Kidney capillary endothelial cell (primary cell): ENCODE results near the gene INO80.
A peak's percentile ranks its signal among the peaks of the same experiment; 100 is the strongest.
"Not testable (repeated sequence)": the region's sequence is repeated elsewhere in the genome, so short reads cannot be mapped to it uniquely, and the experiment has no call there.

Experiments
- DNase-seq: peaks from one replicate; pipeline ENCODE4 v3.0.0-alpha.2; 2018; ENCODE audit warnings: low spot score

The INO80 gene

DNA sequence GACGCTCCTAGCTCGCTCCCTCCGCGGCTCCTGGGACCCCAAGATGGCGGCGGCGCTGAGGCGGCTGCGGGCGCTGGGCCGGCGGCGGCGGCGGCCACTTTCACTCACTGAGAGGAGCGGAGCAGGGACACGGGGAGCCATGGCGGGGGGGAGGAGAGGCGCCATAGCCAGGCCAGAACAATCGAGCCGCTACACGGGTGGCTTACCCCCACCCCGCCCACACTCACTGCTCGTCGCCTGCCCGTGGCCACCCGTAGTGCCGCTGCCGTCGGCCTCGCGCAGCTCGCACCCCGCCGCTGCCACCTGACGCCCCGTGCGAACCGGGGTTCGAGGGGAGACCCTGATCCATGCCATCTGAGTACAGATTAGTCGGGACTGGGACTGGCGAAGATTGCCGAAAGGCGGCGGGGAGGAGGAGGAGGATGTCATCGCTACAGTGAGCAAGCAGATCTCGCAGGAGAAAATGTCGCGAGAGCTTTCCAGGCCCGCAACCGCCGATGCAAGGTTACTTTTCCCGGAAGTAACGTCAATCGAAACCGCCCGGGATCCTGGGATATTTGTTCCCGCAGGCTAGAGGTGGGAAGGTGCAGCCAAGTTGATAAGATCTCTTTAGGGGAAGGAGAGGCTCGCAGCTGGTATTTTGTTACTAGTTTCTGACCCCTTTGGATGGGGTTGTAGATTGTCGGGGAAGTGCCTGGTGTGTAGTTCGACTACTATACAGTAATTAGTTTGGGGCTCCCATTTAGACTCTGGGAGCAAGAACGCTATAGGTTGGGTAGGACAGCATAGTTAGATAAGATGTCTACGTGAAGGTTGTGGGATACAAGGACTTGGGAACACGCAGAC is at the start of gene INO80:
Gene INO80, minus strand, starts transcription at position 165 of the 846 bp plus-strand sequence. CDS start 19,970 bp downstream, outside the sequence.
- DNase-seq, result peak; percentile 97

DNA sequence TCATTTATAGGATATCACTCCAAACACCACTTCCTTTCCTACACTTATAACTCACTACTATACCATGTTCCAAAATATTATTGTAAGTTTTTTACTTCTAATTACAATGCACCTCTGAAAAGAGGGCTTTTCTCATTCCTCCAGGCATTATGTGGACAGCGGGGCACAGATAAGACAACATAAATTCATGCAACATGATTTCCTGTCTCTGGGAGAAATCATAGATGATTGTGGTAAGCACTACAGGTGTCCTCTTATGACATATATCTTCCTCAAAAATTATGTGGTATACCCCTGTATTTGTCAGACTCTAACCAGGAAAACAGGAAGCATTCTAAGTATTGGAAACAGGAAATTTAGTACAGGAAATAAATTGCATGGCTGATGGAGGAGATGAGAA is 45.7 kb upstream of the INO80 start:
- DNase-seq, result no peak

DNA sequence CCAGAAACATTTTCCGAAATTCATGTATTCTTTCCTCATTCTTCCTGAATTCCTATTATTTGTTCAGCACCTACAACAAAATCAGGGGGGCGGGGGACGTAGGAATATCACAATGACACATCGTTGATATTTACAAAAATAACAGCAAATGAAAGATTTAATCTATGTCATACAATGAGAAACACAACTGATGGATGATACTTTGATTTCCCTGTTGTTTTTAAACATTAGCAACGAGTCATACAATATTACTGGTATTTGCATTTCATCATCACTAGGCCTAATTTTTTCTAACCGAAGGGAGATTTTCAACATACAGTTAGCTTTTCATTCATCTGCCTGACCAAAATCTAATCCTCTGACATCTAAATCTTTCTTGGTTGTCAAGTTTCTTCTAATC is 45.3 kb upstream of the INO80 start:
- DNase-seq, result no peak

GRCh38 chr15:41160639-41161315 is 44.7 kb upstream of the INO80 start:
- no peak for DNase-seq

DNA sequence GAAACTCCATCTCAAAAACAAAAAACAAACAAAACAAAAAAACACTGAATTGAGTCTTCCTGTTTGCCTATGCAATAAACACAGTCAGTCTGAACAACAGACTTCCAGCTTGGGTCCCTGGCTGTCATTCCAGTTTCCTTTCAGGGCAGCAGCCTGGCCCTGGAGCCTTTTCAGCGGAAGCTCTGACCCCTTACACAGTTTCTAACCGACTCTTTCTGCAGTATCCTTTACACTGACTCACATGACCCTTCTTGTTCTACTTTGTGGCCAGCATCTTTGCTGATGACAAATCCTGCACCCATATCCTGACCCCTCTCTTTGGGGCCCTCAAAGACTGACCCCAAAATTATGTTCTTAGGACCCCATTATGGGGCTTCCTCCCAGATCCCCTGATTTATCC is 38.3 kb upstream of the INO80 start:
- DNase-seq, result peak; percentile 65

GRCh38 chr15:41153733-41154132 is 37.7 kb upstream of the INO80 start:
- DNase-seq, result no peak

GRCh38 chr15:41151451-41152005 is 35.4 kb upstream of the INO80 start:
- no peak for DNase-seq

DNA sequence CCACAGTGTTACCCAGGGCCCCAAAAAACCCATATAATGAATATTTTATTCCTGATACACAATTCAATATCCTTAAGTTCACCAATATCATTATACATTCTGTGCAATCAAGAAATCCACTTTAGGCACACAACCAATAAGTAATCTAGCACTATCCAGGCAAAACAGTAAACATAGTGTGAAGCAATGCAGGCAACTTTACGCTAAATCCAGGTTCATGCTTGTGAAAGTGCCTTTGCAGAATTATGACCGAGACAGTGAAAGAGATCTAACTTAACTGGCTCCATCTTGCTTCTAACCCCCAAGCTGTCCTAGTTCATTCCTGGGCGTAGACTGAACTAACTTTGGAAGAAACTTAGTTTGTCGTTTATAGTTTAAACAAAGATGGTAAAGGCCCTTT is 34.2 kb upstream of the INO80 start:
- no peak for DNase-seq

DNA sequence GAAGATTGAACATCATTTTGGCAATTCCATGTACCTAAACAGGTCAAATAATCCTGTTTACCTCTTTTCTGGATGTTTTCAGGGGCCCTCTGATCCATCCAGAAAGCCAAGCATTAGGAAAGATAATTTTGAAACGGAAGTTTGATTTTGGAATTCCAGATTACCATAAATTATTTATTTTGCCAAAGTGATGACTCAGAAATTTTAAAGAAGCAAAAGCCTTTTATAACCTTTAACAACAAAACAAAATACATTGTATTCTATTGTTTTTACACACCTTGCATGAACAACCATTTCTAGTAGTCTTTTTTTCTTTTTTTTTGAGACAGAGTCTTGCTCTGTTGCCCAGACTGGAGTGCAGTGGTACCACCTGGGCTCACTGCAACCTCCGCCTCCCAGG is 32.0 kb upstream of the INO80 start:
- no peak for DNase-seq

- no peak for DNase-seq
These were observed 23.5 kb upstream of the INO80 start for GRCh38 chr15:41139619-41140018.

DNA sequence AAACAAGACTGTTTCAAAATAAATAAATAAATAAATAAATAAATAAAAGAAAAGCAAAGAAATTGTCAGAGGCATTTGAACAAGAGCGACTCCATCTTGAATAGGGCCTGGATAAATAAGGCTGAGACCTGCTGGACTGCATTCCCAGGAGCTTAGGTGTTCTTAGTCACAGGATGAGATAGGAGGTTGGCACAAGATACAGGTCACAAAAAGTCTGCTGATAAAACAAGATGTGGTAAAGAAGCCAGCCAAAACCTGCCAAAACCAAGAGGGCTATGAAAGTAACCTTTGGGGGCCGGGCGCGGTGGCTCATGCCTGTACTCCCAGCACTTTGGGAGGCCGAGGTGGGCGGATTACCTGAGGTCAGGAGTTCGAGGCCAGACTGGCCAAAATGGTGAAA is 23.0 kb upstream of the INO80 start:
- not testable (repeated sequence) for DNase-seq

DNA sequence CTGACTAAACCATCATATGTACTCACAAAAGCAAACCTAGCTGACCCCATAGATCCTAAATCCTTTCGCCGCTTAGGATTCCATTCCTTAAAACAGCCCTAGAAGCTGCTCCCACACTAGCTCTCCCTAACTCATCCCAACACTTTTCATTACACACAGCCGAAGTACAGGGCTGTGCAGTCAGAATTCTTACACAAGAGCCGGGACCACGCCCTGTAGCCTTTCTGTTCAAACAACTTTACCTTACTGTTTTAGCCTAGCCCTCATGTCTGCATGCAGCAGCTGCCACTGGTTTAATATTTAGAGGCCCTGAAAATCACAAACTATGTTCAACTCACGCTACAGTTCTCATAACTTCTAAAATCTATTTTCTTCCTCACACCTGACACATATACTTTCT is 19.5 kb upstream of the INO80 start:
- not testable (repeated sequence) for DNase-seq

DNA sequence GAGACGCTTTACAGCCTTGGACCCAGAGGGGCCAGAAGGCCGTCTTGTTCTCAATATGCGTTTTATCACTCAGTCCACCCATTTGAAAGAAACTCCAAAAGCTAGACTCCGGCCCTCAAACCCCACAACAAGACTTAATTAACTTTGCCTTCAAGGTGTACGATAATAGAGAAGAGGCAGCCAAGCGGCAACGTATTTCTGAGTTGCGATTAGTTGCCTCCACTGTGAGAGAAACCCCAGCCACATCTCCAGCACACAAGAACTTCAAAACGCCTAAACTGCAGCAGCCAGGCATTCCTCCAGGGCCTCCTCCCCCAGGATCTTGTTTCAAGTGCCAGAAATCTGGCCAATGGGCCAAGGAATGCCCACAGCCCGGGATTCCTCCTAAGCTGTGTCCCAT is 17.4 kb upstream of the INO80 start:
- no peak for DNase-seq

GRCh38 chr15:41132094-41132493 is 16.0 kb upstream of the INO80 start:
- DNase-seq, result not testable (repeated sequence)

DNA sequence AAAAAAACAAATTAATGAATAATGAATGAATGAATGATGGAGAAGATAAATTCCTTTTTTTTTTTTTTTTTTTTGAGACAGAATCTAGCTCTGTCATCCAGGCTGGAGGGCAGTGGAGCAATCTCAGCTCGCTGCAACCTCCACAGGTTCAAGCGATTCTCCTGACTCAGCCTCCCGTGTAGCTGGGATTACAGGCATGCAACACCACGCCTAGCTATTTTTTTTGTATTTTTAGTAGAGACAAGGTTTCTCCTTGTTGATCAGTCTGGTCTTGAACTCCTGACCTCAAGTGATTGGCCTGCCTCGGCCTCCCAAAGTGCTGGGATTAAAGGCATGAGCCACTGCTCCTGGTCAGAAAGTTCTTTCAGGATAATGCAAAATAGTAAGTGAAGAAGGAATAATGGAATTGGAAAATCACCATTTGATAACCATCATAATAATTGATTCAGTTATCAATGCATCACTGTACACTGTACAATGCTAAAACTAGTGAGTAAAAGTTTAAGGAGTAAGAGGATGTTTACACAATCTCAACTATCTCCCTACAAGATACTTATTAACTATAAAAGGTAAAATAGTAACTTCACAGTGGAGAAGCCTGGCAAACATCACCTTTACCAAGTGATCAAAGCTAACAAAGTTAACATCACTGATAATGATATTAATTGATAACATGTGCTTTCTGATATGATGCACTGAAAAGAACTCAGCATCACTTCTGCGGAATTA is 12.3 kb upstream of the INO80 start:
- DNase-seq, result no peak

DNA sequence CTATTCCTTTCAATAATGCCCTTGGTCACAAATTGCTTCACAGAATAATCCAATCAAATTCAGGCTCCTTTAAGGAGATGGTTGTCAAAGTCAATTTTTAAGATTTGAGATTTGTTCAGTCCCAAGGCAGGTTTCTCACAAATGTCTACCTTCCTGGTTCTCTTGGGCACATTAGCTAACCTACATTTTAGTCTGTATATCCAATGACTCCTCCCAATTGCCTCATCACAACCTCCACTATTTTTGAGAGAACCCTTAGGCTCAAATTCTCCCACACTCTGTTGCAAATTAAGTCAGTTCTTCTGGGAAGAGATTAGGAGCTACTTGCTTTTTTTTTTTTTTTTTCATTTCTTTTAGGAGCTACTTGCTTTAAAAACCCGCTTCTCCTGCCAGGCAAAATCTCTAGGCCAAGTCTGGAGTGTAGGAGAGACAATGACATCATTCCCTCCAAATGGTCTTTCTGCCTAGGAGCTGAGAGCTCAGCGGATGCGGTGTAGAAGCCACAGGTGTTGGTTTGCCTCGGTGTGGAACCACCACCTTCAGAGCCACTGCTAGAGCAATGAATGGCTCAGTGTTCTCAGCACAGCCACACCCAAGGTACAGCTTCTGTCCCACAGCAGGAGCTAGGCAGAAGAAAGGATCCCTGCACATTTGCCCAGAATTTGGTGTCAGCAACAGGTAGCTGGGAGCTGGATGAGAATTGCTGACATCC is 10.0 kb upstream of the INO80 start:
- no peak for DNase-seq

DNA sequence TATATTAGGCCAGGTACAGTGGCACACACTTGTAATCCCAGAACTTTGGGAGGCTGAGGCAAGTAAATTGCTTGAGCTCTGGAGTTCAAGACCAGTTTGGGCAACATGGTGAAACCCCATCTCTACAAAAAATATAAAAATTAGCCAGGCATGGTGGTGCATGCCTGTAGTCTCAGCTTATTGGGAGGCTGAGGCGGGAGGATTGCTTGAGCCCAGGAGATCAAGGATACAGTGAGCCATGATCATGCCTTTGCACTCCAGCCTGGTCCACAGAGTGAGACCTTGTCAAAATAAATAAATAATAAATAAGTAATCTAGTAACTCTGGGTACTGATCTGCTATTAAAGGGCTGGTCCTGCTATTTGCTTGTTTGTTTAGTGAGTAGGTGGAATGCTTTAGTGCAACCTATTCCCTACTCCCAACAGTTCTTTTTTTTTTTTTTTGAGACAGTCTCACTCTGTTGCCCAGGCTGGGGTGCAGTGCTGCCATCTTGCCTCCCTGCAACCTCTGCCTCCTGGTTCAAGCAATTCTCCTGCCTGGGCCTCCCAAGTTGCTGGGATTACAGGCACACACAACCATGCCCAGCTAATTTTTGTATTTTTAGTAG is 9.1 kb upstream of the INO80 start:
- DNase-seq, result no peak

DNA sequence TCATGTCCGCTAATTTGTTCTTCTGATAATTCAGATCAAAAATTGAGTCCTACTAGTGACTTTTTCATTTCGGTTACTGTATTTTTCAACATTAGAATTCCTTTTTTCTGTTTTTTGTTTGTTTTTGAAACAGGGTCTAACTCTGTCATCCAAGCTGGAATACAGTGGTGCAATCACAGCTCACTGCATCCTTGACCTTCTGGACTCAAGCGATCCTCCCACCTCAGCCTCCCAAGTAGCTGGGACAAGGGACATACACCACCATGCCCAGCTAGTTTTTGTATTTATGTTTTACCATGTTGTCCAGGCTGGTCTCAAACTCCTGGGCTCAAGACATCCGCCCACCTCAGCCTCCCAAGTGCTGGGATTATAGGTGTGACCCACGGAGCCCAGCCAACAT is 8.0 kb upstream of the INO80 start:
- no peak for DNase-seq

DNA sequence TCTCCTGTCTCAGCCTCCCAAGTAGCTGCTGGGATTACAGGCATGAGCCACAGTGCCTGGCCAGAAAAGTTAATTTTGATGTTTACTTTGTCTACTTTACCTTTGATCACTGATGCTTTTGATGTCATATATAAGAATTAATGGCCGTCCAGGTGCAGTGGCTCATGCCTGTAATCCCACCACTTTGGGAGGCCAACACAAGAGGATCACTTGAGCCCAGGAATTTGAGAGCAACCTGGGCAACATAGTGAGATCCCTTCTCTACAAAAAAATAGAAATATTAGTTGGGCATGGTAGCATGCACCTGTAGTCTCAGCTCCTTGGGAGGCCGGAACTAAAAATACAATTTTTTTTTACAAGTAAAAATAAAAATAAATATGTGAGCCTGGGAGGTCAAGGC is 6.8 kb upstream of the INO80 start:
- DNase-seq, result no peak

- no peak for DNase-seq
These were observed 5.9 kb upstream of the INO80 start for GRCh38 chr15:41121951-41122350.

GRCh38 chr15:41116962-41117252 is 827 bp upstream of the INO80 start:
- DNase-seq, result no peak

DNA sequence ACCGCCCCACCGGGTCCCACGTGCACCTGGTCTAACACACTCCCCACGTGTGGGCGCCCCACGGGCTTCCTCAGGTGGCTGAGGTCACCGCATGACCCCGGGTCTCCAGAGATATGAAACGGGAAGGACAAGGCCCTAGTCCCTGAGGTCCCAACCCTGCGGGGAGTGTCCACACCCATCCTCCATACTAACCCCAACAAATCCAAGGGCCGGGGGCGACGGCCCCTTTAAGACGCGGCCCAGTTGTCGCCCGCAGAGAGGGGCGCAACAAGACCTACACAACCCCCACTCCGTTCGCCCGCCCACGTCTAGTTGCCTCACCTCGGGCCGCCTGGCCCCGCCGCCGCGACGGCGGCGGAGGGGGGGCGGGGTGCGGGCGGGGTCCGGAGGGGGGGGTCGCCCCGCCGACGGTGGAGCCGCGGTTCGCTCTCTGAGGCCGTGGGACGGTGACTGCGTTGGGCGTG is 396 bp downstream of the INO80 start:
- peak; percentile 30 for DNase-seq
